HepG2 (cell line): Measurements from ENCODE around the gene DPP6. TPM values are rescaled to one million over a fixed set of nuclear protein-coding genes. Genes with fewer than 3 reads are reported as not detected.

Source experiments
- ERF ChIP-seq: IDR thresholded peaks from 2 replicates; pipeline ENCODE4 v1.6.1; 2018; ENCODE audit warnings: missing biosample characterization, missing genetic modification reagents
- HOXA5 ChIP-seq: sonication (generic); formaldehyde crosslinking; IDR thresholded peaks from 2 replicates; pipeline ENCODE4 v1.4.0; 2020; ENCODE audit warnings: missing genetic modification reagents
- SP5 ChIP-seq: IDR thresholded peaks from 2 replicates; pipeline ENCODE4 v1.6.1; 2016; ENCODE audit warnings: low read depth, borderline replicate concordance
- TCF12 ChIP-seq, 2 experiments: fragments of 450-650 bp in 1 of 2; sonication (generic) in 1 of 2; formaldehyde crosslinking in 1 of 2; IDR thresholded peaks; 2 replicates each; pipeline versions ENCODE4 v1.6.1 to v1.8.0; 2017 to 2022; ENCODE audit warnings: antibody characterized with exemption in 1 of 2, mild to moderate bottlenecking in 1 of 2, missing genetic modification reagents in 1 of 2, moderate library complexity in 1 of 2
- ZNF20 ChIP-seq: sonication (generic); formaldehyde crosslinking; IDR thresholded peaks from 2 replicates; pipeline ENCODE4 v1.4.0; 2020; ENCODE audit warnings: mild to moderate bottlenecking, moderate library complexity, missing genetic modification reagents
- ZNF234 ChIP-seq: sonication (generic); formaldehyde crosslinking; conservative IDR thresholded peaks from 2 replicates; pipeline ENCODE4 v1.5.1; 2020; ENCODE audit warnings: mild to moderate bottlenecking, missing genetic modification reagents
- ZNF549 ChIP-seq: sonication (generic); formaldehyde crosslinking; IDR thresholded peaks from 2 replicates; pipeline ENCODE4 v1.5.0; 2020; ENCODE audit warnings: missing genetic modification reagents
- ZNF629 ChIP-seq: sonication (generic); formaldehyde crosslinking; conservative IDR thresholded peaks from 2 replicates; pipeline ENCODE4 v1.5.0; 2020; ENCODE audit warnings: missing genetic modification reagents
- polyA plus RNA-seq, 8 experiments: library from polyadenylated mRNA; depleted of rRNA in 3 of 8; stranded (reverse) in 7 of 8; unstranded in 1 of 8; fragments of >200 nt; fragmentation: Illumina TruSeq in 4 of 8; extraction: Trizol in 4 of 8; gene quantifications; 2 replicates each; pipeline versions ENCODE4 v1.2.1 to v1.2.3, GENCODE V29; 2011 to 2016; ENCODE audit warnings: low read depth in 4 of 8, missing spikeins in 1 of 8, mixed read lengths in 1 of 8; ENCODE audit not compliant: insufficient read depth in 1 of 8
- total RNA-seq, 5 experiments: library from RNA; depleted of rRNA; stranded (reverse); fragments of >200 nt; fragmentation: Illumina TruSeq; extraction: Trizol; gene quantifications; 2 replicates each; pipeline ENCODE4 v1.2.3, GENCODE V29; 2016; ENCODE audit warnings: low read depth in 1 of 5
- TF ChIP-seq, protein P1 (sequence below), 2 experiments: IDR thresholded peaks; 2 replicates each; pipeline ENCODE4 v1.6.1; 2011 to 2012; ENCODE audit warnings: low read length in 2 of 2, borderline replicate concordance in 1 of 2, low read depth in 1 of 2, mild to moderate bottlenecking in 1 of 2, moderate library complexity in 1 of 2
- TF ChIP-seq, protein P2 (sequence below): sonication (generic); formaldehyde crosslinking; IDR thresholded peaks from 2 replicates; pipeline ENCODE4; 2020; ENCODE audit warnings: missing genetic modification reagents, mild to moderate bottlenecking, borderline replicate concordance
- TF ChIP-seq, protein P3 (sequence below): sonication (generic); formaldehyde crosslinking; IDR thresholded peaks from one replicate; pipeline ENCODE4 v1.5.1; 2020; ENCODE audit warnings: mild to moderate bottlenecking, missing genetic modification reagents; ENCODE audit errors: not compliant biosample characterization
- TF ChIP-seq, protein P4 (sequence below): sonication (generic); formaldehyde crosslinking; IDR thresholded peaks from 2 replicates; pipeline ENCODE4 v1.8.0; 2022; ENCODE audit warnings: mild to moderate bottlenecking, missing genetic modification reagents, moderate library complexity

DPP6 gene
- total and polyA plus RNA-seq, 2 of the 13 experiments (the other 11 are each of a cell fraction or from before 2014, with no cell fraction given) = not detected

DNA sequence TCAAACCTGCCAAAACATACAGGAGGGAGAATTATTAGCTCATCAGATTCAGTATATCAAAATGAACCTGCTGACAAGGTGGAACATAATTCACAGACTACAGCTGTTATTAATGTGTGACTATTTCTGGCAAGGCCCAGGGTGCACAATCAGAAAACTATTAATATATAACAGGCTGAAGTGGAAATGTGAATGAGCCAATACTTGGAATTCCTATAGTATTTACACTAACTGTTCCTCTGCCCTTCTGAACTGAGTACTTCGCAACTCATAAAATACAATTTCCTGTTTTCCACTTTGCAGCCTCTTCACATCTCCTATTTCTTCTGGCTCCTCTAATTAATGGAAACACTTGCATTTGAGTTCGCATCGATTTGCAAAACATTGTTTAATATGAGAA is 330.8 kb downstream of the DPP6 start (continued):
- TF ChIP-seq TCF12 (IDR thresholded peaks at IDR 0.05) (no peak), TCF12 (CRISPR knock-in tag; IDR thresholded peaks at IDR 0.05) (no peak), ZNF549 (no peak), ZNF234 (no peak), ERF (peak; percentile 17; the same call in 1 of the 2 replicates), ZNF20 (CRISPR knock-in tag) (no peak), HOXA5 (no peak), ZNF629 (no peak), SP5 (no peak)
- TF ChIP-seq, protein P1, sequence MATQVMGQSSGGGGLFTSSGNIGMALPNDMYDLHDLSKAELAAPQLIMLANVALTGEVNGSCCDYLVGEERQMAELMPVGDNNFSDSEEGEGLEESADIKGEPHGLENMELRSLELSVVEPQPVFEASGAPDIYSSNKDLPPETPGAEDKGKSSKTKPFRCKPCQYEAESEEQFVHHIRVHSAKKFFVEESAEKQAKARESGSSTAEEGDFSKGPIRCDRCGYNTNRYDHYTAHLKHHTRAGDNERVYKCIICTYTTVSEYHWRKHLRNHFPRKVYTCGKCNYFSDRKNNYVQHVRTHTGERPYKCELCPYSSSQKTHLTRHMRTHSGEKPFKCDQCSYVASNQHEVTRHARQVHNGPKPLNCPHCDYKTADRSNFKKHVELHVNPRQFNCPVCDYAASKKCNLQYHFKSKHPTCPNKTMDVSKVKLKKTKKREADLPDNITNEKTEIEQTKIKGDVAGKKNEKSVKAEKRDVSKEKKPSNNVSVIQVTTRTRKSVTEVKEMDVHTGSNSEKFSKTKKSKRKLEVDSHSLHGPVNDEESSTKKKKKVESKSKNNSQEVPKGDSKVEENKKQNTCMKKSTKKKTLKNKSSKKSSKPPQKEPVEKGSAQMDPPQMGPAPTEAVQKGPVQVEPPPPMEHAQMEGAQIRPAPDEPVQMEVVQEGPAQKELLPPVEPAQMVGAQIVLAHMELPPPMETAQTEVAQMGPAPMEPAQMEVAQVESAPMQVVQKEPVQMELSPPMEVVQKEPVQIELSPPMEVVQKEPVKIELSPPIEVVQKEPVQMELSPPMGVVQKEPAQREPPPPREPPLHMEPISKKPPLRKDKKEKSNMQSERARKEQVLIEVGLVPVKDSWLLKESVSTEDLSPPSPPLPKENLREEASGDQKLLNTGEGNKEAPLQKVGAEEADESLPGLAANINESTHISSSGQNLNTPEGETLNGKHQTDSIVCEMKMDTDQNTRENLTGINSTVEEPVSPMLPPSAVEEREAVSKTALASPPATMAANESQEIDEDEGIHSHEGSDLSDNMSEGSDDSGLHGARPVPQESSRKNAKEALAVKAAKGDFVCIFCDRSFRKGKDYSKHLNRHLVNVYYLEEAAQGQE (IDR thresholded peaks at IDR 0.05; ENCODE audit: borderline replicate concordance in 1 of 2, low read depth in 1 of 2, low read length in 2 of 2) = no peak
- TF ChIP-seq, protein P2, sequence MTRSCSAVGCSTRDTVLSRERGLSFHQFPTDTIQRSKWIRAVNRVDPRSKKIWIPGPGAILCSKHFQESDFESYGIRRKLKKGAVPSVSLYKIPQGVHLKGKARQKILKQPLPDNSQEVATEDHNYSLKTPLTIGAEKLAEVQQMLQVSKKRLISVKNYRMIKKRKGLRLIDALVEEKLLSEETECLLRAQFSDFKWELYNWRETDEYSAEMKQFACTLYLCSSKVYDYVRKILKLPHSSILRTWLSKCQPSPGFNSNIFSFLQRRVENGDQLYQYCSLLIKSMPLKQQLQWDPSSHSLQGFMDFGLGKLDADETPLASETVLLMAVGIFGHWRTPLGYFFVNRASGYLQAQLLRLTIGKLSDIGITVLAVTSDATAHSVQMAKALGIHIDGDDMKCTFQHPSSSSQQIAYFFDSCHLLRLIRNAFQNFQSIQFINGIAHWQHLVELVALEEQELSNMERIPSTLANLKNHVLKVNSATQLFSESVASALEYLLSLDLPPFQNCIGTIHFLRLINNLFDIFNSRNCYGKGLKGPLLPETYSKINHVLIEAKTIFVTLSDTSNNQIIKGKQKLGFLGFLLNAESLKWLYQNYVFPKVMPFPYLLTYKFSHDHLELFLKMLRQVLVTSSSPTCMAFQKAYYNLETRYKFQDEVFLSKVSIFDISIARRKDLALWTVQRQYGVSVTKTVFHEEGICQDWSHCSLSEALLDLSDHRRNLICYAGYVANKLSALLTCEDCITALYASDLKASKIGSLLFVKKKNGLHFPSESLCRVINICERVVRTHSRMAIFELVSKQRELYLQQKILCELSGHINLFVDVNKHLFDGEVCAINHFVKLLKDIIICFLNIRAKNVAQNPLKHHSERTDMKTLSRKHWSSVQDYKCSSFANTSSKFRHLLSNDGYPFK (CRISPR knock-in tag) = no peak
- TF ChIP-seq, protein P3, sequence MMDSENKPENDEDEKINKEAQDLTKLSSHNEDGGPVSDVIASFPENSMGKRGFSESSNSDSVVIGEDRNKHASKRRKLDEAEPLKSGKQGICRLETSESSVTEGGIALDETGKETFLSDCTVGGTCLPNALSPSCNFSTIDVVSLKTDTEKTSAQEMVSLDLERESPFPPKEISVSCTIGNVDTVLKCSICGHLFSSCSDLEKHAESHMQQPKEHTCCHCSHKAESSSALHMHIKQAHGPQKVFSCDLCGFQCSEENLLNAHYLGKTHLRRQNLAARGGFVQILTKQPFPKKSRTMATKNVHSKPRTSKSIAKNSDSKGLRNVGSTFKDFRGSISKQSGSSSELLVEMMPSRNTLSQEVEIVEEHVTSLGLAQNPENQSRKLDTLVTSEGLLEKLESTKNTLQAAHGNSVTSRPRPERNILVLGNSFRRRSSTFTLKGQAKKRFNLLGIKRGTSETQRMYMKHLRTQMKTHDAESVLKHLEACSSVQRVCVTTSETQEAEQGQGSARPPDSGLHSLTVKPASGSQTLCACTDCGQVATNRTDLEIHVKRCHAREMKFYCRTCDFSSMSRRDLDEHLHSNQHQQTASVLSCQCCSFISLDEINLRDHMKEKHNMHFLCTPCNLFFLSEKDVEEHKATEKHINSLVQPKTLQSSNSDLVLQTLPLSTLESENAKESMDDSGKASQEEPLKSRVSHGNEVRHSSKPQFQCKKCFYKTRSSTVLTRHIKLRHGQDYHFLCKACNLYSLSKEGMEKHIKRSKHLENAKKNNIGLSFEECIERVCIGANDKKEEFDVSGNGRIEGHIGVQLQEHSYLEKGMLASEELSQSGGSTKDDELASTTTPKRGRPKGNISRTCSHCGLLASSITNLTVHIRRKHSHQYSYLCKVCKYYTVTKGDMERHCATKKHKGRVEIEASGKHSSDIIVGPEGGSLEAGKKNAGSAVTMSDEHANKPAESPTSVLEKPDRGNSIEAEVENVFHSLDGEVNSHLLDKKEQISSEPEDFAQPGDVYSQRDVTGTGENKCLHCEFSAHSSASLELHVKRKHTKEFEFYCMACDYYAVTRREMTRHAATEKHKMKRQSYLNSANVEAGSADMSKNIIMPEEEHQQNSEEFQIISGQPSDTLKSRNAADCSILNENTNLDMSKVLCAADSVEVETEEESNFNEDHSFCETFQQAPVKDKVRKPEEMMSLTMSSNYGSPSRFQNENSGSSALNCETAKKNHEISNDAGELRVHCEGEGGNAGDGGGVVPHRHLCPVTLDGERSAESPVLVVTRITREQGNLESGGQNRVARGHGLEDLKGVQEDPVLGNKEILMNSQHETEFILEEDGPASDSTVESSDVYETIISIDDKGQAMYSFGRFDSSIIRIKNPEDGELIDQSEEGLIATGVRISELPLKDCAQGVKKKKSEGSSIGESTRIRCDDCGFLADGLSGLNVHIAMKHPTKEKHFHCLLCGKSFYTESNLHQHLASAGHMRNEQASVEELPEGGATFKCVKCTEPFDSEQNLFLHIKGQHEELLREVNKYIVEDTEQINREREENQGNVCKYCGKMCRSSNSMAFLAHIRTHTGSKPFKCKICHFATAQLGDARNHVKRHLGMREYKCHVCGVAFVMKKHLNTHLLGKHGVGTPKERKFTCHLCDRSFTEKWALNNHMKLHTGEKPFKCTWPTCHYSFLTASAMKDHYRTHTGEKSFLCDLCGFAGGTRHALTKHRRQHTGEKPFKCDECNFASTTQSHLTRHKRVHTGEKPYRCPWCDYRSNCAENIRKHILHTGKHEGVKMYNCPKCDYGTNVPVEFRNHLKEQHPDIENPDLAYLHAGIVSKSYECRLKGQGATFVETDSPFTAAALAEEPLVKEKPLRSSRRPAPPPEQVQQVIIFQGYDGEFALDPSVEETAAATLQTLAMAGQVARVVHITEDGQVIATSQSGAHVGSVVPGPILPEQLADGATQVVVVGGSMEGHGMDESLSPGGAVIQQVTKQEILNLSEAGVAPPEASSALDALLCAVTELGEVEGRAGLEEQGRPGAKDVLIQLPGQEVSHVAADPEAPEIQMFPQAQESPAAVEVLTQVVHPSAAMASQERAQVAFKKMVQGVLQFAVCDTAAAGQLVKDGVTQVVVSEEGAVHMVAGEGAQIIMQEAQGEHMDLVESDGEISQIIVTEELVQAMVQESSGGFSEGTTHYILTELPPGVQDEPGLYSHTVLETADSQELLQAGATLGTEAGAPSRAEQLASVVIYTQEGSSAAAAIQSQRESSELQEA = no peak
- TF ChIP-seq, protein P4, sequence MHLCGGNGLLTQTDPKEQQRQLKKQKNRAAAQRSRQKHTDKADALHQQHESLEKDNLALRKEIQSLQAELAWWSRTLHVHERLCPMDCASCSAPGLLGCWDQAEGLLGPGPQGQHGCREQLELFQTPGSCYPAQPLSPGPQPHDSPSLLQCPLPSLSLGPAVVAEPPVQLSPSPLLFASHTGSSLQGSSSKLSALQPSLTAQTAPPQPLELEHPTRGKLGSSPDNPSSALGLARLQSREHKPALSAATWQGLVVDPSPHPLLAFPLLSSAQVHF = no peak
